ENCODE measurements around the gene SARS2. TPM values are rescaled to one million over a fixed set of nuclear protein-coding genes. Genes with fewer than 3 reads are reported as not detected.
A peak's percentile ranks its signal among the peaks of the same experiment; 100 is the strongest.

The SARS2 gene
- total RNA-seq, 2 experiments from 2014 or later: 45.7 to 46.4 TPM

DNA sequence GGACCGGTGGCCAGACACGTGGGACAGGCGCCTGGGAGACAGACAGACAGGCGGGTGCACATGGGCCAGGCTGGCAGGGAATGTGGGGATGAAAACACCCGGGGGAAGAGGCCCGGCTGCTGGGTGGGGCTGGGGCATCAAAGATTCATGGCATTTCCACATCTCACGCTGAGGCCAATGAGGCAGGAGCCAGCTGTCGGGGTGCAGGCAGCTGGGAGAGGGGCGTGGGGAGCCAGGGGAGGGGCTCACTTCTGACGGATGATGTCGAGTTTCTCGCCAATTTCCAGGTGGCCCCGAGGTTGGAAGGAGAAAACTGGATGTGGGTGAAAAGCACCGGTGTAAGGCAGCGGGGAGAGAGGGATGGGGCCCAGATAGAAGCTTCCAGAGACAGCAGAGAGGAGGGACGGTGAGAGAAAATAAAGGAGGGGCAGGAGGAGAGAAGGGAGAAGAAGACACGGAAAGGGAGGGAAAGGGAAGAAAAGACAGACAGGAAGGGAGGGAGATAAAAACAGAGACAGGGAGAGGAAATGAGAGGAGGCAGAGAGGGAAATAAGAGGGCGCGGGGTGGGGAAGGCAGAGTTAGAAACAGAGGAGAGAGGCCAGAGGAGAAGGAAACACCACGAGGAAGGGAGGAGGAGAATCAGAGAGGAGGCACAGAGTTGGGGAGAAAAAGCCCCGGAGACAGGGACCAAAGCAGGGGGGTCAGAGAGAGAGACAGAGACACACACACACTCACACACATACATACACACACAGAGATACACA, 10.5 kb downstream of the SARS2 start:
- Mint-ChIP-seq H3K4me1 (peaks cover 9% of the 10 kb centered on the region), H3K4me3 (no peak overlapping the region), H3K9me3 (ENCODE audit: low read depth) (no peaks in the 10 kb centered on the region), H3K27me3 (no peaks in the 10 kb centered on the region), H3K36me3 (peaks cover 18% of the 10 kb centered on the region), H3K27ac (no peak overlapping the region)
- CTCF ChIA-PET: interaction anchor here (1.4 kb wide), 1 partner anchor 10 kb away, joined by 3 read pairs; the partner anchor contains the start of genes MRPS12 and SARS2
- DNase-seq: no peak
- no peak for ATAC-seq

- CTCF ChIA-PET: interaction anchor here (0.5 kb wide), 1 partner anchor 294 kb away, joined by 3 read pairs; no protein-coding TSS in a partner anchor
- H3K4me3 Mint-ChIP-seq: no peak overlapping the region
- no peaks in the 10 kb centered on the region for H3K9me3 Mint-ChIP-seq (ENCODE audit: low read depth)
Observed at GRCh38 chr19:38918526-38918925, 12.0 kb downstream of the SARS2 start.

GRCh38 chr19:38917921-38918491, 12.6 kb downstream of the SARS2 start:
- CTCF ChIA-PET: no interaction called here
- ATAC-seq: no peak
- no peak for DNase-seq
- Mint-ChIP-seq H3K4me1 (peaks cover 2% of the 10 kb centered on the region), H3K9me3 (ENCODE audit: low read depth) (no peaks in the 10 kb centered on the region), H3K36me3 (peaks cover 11% of the 10 kb centered on the region), H3K4me3 (no peak overlapping the region), H3K27ac (no peak overlapping the region), H3K27me3 (no peaks in the 10 kb centered on the region)

More at GRCh38 chr19:38918526-38918925, 12.0 kb downstream of the SARS2 start:
- ATAC-seq (no peak), DNase-seq (no peak)
- Mint-ChIP-seq H3K36me3 (peaks cover 11% of the 10 kb centered on the region), H3K27me3 (no peaks in the 10 kb centered on the region), H3K27ac (no peak overlapping the region), H3K4me1 (no peaks in the 10 kb centered on the region)

- no peaks in the 10 kb centered on the region for H3K27me3 Mint-ChIP-seq
- H3K4me3 Mint-ChIP-seq: no peak overlapping the region
- no peak overlapping the region for H3K27ac Mint-ChIP-seq
- CTCF ChIA-PET: no interaction called here
- peaks cover 7% of the 10 kb centered on the region for H3K4me1 Mint-ChIP-seq
- DNase-seq: no peak
- no peaks in the 10 kb centered on the region for H3K9me3 Mint-ChIP-seq (ENCODE audit: low read depth)
- ATAC-seq: no peak
- peaks cover 10% of the 10 kb centered on the region for H3K36me3 Mint-ChIP-seq
Observed at GRCh38 chr19:38917516-38917915, 13.0 kb downstream of the SARS2 start.

GRCh38 chr19:38915329-38916321, 14.9 kb downstream of the SARS2 start:
- no peak for ATAC-seq
- Mint-ChIP-seq H3K4me3 (no peak overlapping the region), H3K9me3 (ENCODE audit: low read depth) (no peaks in the 10 kb centered on the region), H3K36me3 (no peaks in the 10 kb centered on the region), H3K4me1 (peaks cover 9% of the 10 kb centered on the region), H3K27ac (no peak overlapping the region), H3K27me3 (no peaks in the 10 kb centered on the region)
- CTCF ChIA-PET: interaction anchor here (1.3 kb wide), 1 partner anchor 14 kb away, joined by 3 read pairs; no protein-coding TSS in a partner anchor
- DNase-seq: no peak

GRCh38 chr19:38913958-38914357, 16.6 kb downstream of the SARS2 start:
- ATAC-seq: no peak
- Mint-ChIP-seq H3K4me1 (peaks cover 9% of the 10 kb centered on the region), H3K36me3 (peaks cover 6% of the 10 kb centered on the region), H3K4me3 (no peak overlapping the region), H3K9me3 (ENCODE audit: low read depth) (no peaks in the 10 kb centered on the region), H3K27ac (no peak overlapping the region), H3K27me3 (no peaks in the 10 kb centered on the region)
- CTCF ChIA-PET: interaction anchor here (1.0 to 1.6 kb wide), 5 partner anchors 10 to 28 kb away, joined by 3 to 7 read pairs (median 3); partner anchors contain the start of genes MRPS12, NFKBIB and SARS2
- DNase-seq: no peak

DNA sequence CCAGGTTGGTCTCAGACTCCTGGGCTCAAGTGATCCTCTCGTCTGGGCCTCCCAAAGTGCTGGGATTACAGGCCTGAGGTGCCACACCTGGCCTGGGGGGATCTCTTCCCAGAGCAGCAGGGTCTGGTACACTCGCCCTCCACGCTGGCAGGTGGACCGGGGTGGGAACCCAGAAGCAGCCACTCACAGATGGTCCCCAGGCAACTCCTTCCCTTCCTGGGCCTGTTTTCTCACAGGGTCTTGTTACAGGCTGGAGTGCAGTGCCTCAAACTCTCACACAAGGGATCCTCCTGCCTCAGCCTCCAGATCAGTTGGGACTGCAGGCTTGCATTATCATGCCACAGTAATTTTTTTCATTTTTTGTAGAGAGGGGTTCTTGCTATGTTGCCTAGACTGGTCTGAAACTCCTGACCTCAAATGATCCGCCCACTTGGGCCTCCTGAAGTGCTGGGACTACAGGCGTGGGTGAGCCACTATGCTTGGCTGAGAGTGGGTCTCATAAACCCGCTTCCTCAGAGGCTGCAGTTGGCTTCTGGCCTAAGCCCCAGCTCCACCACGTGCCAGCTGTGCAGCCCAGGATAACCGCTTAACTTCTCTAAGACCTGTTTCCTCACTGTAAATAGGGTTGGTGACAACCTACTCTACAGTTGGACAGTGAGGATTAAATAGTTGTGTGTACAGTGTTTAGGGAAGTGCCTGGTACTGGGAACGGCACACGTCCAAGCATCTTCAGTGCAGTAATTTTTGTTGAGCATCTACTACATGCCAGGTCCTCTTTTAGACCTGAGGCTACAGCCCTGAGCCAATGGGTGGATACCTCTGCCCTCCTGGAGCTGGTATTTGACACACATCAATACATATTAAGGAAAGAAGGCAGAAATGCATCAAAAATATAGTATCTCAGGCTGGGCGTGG, 17.7 kb downstream of the SARS2 start:
- CTCF ChIA-PET: interaction anchor here (1.0 to 1.6 kb wide), 4 partner anchors 11 to 26 kb away, joined by 3 to 7 read pairs (median 3); partner anchors contain the start of genes MRPS12 and SARS2
- peaks cover 9% of the 10 kb centered on the region for H3K4me1 Mint-ChIP-seq
- no peak for ATAC-seq
- no peak overlapping the region for H3K4me3 Mint-ChIP-seq
- no peak overlapping the region for H3K27ac Mint-ChIP-seq
- no peaks in the 10 kb centered on the region for H3K9me3 Mint-ChIP-seq (ENCODE audit: low read depth)
- H3K27me3 Mint-ChIP-seq: no peaks in the 10 kb centered on the region
- DNase-seq: no peak
- H3K36me3 Mint-ChIP-seq: peaks cover 13% of the 10 kb centered on the region

- Mint-ChIP-seq H3K36me3 (peaks cover 26% of the 10 kb centered on the region), H3K4me1 (peaks cover 9% of the 10 kb centered on the region), H3K27me3 (no peaks in the 10 kb centered on the region), H3K9me3 (ENCODE audit: low read depth) (peaks cover 4% of the 10 kb centered on the region), H3K4me3 (no peak overlapping the region), H3K27ac (no peak overlapping the region)
- DNase-seq (no peak), ATAC-seq (no peak)
- CTCF ChIA-PET: interaction anchor here (1.0 kb wide), 1 partner anchor 19 kb away, joined by 3 read pairs; the partner anchor contains the start of genes MRPS12 and SARS2
Observed at GRCh38 chr19:38911388-38912001, 19.1 kb downstream of the SARS2 start.

DNA sequence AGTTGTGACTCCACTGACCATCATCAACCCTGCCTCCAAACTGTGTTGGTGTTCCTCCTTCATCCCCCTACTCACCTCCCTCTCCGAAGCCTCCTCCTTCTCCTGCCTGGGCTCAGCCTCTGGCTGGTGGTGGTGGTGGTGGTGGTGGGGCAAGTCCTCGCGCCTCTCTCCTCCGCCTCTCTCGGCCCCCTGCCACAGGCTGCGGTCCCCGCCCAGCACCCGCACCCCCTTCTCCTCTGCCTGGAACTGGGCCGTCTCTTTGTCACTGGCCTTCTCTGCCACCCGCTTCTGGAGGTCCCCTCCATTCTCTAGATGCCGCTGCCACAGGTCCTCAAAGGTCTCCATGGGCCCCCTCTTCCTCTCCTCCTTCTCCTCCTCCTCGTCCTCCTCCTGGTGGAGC, 20.1 kb downstream of the SARS2 start:
- CTCF ChIA-PET: no interaction called here
- DNase-seq (no peak), ATAC-seq (no peak)
- Mint-ChIP-seq H3K4me1 (peaks cover 9% of the 10 kb centered on the region), H3K27me3 (no peaks in the 10 kb centered on the region), H3K4me3 (no peak overlapping the region), H3K27ac (no peak overlapping the region), H3K36me3 (peaks cover 28% of the 10 kb centered on the region), H3K9me3 (ENCODE audit: low read depth) (peaks cover 4% of the 10 kb centered on the region)

DNA sequence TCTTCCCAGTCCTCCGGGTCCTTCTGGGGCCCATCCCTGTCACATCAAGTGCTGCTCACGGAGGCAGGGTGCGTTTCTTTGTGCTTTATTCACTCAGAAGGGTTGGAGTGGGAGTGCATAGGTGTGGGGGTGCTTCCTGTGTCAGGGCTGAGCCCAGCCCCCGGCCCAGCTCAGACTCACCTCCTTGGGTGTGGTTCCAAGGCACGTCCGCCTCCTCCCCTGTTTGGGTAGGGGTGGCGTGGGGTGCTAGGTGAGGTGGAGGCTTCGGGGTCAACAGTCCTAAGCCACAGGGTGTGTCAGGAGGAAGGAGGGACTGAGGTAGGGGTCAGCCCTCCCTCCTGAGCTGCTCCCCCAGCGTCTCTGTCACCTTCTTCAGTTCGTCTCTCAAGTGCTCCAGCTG, 21.7 kb downstream of the SARS2 start:
- Mint-ChIP-seq H3K4me1 (peaks cover 16% of the 10 kb centered on the region), H3K36me3 (peaks cover 40% of the 10 kb centered on the region), H3K9me3 (ENCODE audit: low read depth) (peaks cover 4% of the 10 kb centered on the region), H3K4me3 (no peak overlapping the region), H3K27me3 (no peaks in the 10 kb centered on the region), H3K27ac (peak overlapping the region; percentile 9)
- CTCF ChIA-PET: interaction anchor here (1.0 to 2.1 kb wide), 2 partner anchors 9 to 21 kb away, joined by 3 to 9 read pairs; partner anchors contain the start of genes NFKBIB and SIRT2
- ATAC-seq (no peak), DNase-seq (no peak)

GRCh38 chr19:38907670-38908069, 22.9 kb downstream of the SARS2 start:
- peaks cover 46% of the 10 kb centered on the region for H3K36me3 Mint-ChIP-seq
- H3K27ac Mint-ChIP-seq: no peak overlapping the region
- ATAC-seq (no peak), DNase-seq (no peak)
- H3K9me3 Mint-ChIP-seq (ENCODE audit: low read depth): peaks cover 4% of the 10 kb centered on the region
- peaks cover 15% of the 10 kb centered on the region for H3K4me1 Mint-ChIP-seq
- CTCF ChIA-PET: interaction anchor here (1.0 to 2.1 kb wide), 2 partner anchors 20 to 23 kb away, joined by 4 to 9 read pairs; partner anchors contain the start of genes MRPS12 and SARS2
- no peaks in the 10 kb centered on the region for H3K27me3 Mint-ChIP-seq
- no peak overlapping the region for H3K4me3 Mint-ChIP-seq

DNA sequence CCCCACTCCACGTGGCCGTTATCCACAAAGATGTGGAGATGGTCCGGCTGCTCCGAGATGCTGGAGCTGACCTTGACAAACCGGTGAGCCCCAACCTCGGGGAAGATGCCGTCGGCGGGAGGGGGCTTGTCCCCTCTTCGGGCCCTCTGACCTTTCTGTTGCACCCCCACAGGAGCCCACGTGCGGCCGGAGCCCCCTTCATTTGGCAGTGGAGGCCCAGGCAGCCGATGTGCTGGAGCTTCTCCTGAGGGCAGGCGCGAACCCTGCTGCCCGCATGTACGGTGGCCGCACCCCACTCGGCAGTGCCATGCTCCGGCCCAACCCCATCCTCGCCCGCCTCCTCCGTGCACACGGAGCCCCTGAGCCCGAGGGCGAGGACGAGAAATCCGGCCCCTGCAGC, 23.3 kb downstream of the SARS2 start:
- CTCF ChIA-PET: interaction anchor here (1.8 to 2.1 kb wide), 2 partner anchors 20 to 50 kb away, joined by 3 to 9 read pairs; no protein-coding TSS in a partner anchor
- ATAC-seq (no peak), DNase-seq (no peak)
- H3K4me3 Mint-ChIP-seq: no peak overlapping the region
- H3K27me3 Mint-ChIP-seq: no peaks in the 10 kb centered on the region
- peaks cover 11% of the 10 kb centered on the region for H3K4me1 Mint-ChIP-seq
- H3K9me3 Mint-ChIP-seq (ENCODE audit: low read depth): peaks cover 4% of the 10 kb centered on the region
- H3K27ac Mint-ChIP-seq: no peak overlapping the region
- peaks cover 47% of the 10 kb centered on the region for H3K36me3 Mint-ChIP-seq
